NOMO-1 treated with DMSO at 0.1 percent for 48 hours (cell line): Measurements from ENCODE around the gene PDE6B.
A peak's percentile ranks its signal among the peaks of the same experiment; 100 is the strongest.
"Not testable (repeated sequence)": the region's sequence is repeated elsewhere in the genome, so short reads cannot be mapped to it uniquely, and the experiment has no call there.

ENCODE experiments used
- DNase-seq: peaks from one replicate; lab custom pipeline; 2025; ENCODE audit not compliant: unreplicated experiment; lab: John Stamatoyannopoulos, UW

The PDE6B gene

DNA sequence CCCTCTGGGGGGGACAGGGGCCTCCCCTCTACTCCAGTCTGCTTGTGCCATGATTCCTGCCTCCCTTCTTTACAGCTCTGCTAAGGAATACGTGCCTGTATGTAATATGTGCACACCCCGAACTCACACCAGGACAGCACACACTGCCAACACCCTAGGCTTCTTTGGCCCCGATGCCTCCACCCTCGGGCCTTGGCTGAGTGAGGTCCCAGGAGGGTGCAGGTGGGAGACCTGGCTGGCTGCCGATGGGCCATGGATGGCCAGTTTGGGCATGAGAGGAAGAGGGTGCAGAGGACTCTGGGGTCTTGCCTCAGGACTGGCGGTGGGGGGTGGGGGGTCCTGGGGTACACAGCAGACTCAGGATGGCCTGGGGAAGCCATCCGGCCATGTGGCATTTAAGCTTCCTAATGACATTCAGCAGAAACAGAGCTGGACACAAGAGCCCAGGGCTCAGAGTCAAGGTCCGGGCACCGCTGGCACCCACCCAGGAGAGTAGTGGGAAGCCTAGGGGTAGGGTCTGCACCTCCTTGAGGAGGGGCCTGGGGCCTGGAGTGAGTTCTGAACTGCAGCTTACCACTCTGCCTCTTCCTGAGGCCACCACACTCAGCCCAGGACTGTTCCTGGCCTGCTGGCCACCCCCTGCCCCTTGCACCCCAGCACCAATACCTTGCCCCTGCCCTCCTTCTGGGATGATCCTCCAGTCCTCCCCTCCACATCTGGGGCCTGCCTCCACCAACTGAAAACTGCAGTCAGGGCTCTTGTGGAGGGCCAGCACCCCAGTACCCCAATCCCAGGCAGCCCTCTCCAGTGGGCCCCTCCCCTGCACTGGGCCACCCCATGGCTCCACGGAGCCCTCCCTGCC, 78.2 kb downstream of the PDE6B start:
- DNase-seq = no peak

DNA sequence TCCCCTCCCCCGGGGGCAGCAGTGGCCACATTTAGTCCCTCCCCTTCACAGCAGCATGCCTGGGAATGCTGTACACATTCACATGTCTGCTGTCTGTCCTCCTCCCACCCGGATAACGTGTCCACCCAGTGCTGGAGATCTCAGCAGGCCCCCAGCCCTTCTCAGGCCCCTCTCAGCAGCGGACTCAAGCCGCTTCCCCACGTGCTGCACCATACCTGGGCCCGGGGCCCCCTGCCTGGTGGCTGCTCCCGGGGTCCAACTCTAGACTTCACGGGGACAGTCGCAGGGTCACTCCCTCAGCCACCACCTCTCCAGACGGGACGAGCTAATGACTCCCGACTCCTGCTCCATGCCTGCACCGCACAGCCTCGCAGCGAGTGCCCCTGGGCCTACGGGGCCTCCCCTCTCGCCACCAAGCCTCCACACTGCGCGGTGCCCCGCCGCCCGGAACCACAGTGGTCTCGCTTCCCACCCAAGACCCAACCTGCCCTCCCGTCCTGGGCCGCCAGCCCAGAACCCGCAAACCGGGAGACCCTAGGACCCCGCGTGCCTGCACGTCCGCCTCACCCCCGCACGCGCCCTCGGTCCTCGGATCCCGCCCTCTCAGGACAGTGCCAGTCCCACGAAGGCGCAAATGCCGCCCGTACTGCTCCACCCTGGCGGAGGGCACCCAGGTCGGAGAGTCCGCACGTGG, 79.0 kb downstream of the PDE6B start:
- DNase-seq = no peak

DNA sequence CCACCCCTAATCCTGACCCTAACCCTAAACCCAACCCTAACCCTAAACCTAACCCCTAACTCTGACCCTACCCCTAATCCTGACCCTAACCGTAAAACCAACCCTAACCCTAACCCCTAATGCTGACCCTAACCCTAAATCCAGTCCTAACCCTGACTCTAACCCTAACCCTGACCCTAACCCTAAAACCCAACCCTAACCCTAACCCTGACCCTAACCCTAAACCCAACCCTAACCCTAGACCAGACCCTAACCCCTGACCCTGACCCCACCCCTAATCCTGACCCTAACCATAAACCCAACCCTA, 79.6 kb downstream of the PDE6B start:
- no peak for DNase-seq

DNA sequence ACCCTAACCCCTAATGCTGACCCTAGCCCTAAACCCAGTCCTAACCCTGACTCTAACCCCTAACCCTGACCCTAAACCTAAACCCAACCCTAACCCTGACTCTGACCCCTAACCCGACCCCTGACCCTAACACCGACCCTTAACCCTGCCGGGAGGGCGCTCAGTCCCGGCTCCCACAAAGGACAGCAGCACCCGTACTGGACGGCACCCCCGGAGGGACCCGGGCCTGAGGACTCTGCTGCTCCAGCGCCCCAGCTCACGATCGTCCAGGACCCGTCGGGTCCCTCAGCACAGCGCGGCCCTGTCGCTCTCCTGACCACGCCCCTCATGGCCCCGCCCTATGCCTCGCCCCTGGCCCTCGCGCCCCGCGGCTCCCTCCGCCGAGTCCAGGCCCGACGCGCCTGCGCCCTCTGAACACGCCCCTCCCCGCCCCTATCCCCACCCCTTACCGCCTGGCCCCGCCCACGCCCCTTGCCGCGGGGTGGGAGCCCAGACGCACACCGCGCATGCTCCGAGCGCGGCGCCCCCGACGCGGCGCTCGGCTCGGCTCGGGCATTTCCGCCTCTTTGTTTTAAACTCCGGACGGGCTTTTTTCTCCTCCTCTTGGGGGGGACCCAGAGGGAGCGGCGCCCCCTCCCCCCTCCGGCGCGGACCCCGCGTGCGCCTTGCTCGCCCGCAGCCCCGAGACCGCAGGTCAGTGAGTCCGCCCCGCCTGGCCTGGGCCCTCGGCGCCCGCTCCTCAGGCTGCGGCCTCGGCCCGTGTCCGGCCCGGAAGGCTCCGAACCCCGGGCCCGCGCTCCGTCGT, 80.1 kb downstream of the PDE6B start, which contains the start of gene PCGF3:
PCGF3 (plus strand) TSS at position 555 of the 805 bp plus-strand sequence. CDS start 27,849 bp downstream, outside the sequence.
- peak; percentile 84 for DNase-seq

DNA sequence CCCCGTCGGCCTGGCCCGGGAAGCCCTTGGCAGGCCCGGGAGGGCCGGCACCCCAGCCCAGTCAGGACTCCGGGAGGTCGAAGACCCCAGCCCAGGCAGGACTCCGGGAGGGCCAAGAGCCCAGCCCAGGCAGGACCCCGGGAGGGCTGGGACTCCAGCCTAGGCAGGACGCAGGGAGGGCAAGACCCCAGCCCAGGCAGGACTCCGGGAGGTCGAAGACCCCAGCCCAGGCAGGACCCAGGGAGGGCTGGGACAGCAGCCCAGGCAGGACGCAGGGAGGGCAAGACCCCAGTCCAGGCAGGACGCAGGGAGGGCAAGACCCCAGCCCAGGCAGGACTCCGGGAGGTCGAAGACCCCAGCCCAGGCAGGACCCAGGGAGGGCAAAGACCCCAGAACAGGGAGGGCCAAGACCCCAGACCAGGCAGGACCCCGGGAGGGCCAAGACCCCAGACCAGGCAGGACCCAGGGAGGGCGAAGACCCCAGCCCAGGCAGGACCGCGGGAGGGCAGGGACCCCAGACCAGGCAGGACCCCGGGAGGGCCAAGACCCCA, 80.8 kb downstream of the PDE6B start:
- not testable (repeated sequence) for DNase-seq

DNA sequence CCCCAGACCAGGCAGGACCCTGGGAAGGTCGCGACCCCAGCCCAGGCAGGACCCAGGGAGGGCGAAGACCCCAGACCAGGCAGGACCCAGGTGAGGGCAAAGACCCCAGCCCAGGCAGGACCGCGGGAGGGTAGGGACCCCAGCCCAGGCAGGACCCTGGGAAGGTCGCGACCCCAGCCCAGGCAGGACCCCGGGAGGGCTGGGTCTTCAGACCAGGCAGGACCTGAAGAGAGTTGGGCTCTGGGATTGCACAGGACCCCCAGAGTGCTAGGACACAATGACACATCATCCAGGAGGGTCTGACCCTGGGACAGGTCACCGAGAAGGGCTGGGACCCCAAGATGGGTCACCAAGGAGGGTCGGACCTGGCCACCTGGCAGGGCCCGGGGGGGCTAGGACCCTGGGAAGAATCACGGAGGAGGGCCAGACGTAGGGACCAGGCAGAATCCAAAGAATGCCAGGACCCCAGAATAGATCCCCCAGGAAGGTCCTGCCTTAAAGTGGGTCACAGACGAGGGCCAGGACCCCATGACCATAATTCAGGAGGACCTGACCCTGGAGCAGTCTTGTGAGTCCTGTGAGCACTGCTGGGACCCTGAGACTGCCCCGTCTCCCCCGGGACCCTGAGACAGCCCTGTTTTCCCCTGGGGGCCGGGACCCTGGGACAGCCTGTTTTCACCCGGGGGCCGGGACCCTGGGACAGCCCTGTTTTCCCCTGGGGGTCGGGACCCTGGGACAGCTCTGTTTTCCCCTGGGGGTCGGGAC, 81.6 kb downstream of the PDE6B start:
- DNase-seq = no peak

DNA sequence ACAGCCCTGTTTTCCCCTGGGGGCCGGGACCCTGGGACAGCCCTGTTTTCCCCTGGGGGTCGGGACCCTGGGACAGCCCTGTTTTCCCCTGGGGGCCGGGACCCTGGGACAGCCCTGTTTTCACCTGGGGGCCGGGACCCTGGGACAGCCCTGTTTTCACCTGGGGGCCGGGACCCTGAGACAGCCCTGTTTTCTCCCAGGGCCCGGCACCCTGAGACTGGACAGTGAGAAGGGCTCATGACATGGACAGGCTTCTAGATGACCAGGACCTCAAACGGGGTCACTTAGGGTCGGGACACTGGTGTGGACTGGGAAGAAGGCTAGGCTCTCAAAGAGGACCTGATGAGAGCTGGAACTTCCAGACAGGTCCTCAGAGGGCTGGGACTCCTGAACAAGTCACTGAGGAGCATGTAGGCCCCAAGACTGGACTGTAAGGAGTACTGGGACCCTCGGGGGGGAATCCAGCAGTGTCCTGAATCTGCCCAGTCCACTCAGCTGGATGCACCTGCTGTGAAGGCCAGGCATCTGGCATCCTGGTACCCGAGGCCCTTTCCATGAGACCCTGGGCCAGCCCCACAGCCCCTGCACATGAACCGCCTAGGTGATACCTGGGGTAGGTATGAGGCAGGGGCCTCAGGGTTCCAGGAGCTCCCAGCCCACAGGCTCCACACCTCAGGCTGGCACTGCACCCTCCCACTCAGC, 82.7 kb downstream of the PDE6B start:
- DNase-seq = no peak

DNA sequence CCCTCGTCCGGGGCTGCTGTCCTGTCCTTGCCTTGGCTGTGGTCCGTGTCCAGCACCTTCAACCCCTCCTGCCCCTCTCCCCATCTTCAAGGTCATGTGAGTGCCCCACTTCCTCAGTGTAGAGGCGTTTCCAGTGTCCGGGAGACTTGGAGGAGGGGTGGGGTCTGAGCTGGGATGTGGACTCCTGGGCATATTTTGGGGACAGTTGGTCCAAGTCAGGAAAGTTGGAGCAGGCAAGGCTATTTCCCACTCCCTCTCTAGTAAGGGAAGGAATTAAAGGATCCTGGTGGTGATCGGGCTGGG, 83.2 kb downstream of the PDE6B start:
- DNase-seq = no peak

DNA sequence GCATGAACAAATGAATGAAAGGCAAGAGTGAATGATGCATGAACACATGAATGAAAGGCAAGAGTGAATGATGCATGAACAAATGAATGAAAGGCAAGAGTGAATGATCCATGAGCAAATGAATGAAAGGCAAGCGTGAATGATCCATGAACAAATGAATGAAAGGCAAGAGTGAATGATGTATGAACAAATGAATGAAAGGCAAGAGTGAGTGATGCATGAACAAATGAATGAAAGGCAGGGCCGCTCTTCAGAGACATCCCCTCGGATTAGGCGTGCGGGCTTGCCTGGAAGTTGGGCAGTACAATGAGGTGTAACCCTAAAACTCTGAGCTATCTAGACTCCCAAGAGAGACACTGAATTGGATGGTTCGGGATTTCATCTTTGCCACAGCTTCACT, 84.0 kb downstream of the PDE6B start:
- DNase-seq = no peak

DNA sequence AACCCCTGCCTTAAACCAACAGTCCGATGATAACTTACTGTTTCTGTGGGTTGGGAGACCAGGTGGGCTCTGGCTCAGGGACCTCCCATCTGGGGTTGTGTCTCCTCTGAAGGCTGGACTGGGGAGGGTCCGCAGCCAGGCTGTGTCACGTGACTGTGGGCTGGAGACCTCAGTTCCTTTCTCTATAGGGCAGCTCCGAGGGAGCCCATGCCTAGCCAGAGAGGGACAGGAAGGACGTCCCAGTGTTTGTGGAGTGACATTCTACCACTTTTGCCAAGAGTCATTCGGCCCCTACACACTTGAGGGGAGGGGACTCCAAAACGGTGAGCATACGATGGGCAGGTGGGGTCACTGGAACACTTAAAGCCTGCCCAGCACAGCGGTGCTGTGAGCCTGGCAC, 84.7 kb downstream of the PDE6B start:
- DNase-seq = no peak

DNA sequence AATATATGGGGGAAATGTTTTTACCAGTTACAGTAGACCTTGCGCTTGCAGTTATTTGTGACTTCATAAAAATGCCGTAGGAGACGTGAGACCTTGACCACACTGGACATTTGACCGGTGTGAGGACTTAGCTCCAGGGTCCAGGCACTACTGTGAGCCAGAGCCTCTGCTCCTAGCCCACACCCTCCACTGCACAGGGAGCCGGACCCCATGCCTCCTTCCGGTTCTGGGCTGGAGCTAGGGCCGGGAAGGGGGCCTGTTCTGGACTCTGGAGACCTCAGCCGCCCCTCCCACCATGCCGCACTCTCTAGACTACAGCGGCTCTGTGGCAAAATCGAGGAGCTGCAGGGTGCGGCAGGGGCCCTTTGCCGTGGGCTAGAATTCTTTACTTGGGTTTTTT, 85.5 kb downstream of the PDE6B start:
- no peak for DNase-seq

DNA sequence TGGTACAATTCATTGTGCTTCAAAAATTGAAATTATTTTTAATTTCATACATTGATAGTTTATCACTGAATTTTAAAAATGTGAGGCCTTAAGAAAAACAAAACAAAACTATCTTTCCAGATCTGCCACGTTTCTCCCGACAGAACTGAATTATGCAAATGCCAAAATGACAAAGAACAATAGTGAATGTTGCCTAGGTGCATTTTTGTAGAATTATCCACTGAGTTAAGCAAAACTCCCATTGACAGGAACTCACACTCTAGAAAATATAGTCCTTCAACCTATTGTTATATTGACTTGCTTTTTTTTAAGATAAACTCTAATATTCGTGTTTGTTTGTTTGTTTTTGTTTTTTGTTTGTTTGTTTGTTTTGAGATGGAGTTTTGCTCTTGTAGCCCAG, 86.7 kb downstream of the PDE6B start:
- no peak for DNase-seq

DNA sequence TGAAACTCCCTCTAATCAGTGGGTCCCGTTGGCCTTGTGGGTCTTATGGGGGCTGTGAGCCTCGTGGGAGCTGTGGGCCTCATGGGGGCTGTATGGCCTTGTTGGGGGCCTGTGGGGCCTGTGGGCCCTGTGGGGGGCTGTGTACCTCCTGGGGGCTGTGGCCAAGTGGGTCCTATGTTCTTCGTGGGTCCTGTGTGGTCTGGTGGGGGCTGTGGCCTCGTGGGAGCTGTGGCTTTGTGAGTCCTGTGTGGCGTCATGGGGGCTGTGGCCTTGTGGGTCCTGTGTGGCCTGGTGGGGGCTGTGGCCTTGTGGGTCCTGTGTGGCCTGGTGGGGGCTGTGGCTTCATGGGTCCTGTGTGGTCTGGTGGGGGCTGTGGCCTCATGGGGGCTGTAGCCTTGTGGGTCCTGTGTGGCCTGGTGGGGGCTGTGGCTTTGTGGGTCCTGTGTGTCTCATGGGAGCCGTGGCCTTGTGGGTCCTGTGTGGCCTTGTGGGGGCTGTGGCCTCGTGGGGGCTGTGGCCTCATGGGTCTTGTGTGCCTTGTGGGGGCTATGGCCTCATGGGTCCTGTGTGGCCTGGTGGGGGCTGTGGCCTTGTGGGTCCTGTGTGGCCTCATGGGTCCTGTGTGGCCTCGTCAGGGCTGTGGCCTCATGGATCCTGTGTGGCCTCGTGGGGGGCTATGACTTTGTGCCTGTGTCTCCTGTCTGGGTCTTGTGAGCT, 87.7 kb downstream of the PDE6B start:
- no peak for DNase-seq

DNA sequence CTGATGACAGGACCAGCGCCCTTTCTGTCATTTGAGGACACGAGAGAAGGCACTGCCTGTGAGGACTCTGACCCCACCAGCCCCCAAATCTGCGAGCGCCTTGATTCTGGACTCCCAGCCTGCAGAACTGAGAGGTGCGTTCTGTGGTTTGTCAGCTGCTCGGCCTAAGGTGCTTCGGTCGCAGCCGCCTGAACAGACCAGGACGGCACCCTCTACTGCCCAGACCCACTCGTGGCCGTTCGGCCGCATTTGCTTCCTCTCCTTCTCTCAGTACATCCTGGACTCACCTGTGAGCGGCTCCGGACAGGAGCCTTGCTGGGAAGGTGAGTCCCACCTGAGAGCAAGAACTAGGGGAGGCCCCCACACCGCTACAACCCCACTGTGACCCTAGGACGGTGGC, 88.7 kb downstream of the PDE6B start:
- DNase-seq = no peak

DNA sequence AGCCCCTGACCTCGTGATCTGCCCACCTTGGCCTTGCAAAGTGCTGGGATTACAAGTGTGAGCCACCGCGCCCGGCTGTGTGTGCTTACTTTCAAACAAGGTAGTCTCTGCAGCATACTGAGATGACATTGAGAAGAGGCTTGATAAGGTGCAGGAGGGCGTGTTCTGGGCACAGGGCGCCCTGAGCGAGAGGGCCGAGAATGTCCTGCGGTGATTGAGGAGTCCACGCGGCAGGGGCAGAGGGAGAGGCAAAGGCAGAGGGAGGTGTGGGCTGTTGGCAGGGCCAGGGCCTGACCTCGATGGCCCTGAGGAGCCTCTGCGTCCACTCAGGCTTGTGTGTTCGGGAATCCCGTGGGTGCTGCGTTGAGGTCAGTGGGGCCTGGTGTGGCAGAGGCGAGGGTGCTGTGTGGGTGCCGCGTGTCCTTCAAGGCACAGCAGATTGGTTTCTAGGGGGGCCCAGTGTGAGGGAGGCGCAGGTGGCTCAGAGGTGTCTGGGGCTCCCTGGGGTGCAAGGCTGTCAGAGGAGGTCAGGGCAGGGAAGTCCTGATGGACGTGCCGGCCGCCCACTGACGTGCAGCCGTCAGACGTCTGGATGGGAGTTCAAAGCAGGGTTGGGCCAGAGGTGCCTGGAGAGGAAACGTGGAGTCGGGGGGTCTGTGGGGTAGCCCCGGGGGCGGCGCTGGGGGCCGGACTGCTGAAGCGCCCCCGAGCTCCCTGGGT, 92.4 kb downstream of the PDE6B start:
- no peak for DNase-seq

DNA sequence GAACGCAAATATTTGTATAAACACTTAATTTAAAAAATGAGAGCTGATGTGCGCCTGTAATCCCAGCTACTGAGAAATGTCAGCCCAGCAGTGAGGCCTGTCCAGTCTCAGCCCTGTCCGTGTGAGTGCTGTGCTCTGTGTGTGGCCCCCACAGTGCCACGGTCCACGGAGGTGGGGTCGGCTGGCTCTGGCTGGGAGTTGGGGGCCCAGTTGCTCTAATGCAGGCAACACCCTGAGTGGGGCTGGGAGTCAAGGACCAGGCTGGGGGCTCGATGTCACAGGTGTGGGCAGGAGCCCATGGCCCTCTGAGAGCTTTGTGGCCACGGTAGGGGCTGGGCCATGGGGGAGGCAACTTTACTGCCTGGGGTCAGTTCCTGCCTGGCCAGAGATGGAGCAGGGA, 93.1 kb downstream of the PDE6B start:
- no peak for DNase-seq
